Raji (cell line): ENCODE data around the gene SEC63.

ENCODE experiments used
- POLR2A ChIP-seq: IDR thresholded peaks from 2 replicates; pipeline ENCODE4 v1.6.1; 2011; ENCODE audit warnings: low read depth, low read length, control low read depth; ENCODE audit not compliant: insufficient read depth

The SEC63 gene

DNA sequence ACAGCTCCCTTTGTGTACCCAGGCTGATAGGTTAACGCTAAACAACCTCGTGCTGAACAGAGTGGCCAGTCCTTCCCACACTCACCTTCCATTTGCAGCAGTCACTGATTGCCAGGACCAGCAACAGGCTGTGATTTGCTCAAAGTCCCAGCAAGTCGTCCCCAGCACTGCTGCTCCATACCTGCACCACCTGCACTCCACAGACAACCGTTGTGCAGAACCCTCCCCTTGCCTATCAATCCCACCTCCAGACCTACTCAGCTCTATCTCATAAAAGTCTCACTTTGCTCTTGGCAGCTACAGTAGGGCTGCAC, 90.7 kb downstream of the SEC63 start:
- TF ChIP-seq POLR2A = no peak

DNA sequence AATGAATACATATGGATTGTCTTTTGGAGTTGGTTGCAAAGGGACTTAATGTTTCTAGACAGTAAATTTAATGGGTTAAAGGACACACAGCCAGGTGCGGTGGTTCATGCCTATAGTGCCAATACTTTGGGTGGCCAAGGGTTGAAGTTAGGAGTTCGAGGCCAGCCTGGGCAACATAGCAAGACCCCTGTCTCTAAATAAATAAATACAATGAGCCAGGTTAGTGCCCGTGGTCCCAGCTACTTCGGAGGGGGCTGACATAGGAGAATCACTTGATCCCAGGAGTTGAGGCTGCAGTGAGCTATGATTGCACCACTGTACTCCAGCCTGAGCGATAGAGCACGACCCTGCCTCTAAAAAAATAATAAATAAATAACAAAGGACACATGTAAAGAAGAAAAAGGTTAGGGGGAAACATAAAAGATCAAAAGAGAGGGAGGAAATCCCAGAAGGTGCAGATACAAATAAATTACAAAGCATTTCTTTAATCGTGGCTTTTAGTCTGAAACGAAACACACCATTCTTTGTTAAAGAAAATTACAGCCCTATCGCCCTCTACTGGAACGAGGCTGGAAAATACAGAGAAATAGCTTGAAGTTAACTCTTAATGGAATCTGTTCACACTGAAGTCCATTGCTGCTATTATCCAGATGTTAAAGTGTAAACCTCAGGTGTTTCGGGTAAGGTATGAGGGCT, 91.3 kb downstream of the SEC63 start:
- no peak for TF ChIP-seq POLR2A

DNA sequence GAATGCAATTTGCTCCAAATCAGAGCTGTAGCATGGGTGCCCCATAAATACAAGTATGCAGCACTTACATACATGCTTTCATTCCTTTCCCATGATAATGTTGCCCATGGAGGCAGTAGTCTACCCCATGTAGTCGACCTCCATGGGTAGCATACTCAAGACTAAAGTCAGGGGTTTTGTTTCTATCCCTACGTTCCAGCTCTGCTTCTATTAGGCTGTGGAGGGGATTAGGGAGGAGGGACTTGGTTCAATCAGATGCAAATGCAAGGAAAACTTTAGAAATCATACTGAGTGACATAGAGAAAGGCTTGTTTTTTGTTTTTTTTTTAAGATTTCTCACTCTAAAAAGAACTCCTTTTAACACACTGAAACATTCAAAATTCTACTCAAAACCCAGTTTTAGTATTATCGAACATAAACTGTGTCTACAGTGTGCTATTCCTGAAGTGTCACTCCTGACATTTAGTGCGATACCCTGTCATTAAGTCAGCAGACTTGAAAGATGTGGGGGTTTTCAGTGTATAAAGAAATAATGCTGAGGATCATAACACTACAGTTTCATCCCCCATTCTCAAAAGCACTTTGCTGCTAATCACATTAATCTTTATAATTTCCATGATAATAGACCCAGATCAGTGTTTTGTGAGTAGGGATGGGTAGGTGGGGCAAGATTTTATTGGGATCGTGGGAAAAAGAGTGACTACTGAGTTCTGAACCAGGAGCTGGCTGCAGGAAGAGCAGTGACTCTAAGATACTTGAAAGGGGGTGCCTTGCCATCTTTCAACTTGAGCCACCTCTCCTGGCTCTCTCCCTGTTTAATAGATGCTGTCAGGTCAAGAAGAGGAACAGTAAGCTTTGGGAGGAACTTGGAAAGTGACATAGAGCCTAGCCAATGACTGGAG, 93.5 kb downstream of the SEC63 start:
- TF ChIP-seq POLR2A = no peak

- no peak for TF ChIP-seq POLR2A
These were observed 95.6 kb downstream of the SEC63 start for GRCh38 chr6:107862383-107862782.

GRCh38 chr6:107853230-107853629, 104.8 kb downstream of the SEC63 start:
- no peak for TF ChIP-seq POLR2A

- TF ChIP-seq POLR2A = no peak
These were observed 108.7 kb downstream of the SEC63 start for GRCh38 chr6:107849325-107849724.

GRCh38 chr6:107847844-107848802, 109.9 kb downstream of the SEC63 start:
- TF ChIP-seq POLR2A = no peak

- no peak for TF ChIP-seq POLR2A
These were observed 111.7 kb downstream of the SEC63 start for GRCh38 chr6:107846262-107846795.

- TF ChIP-seq POLR2A = no peak
These were observed 112.2 kb downstream of the SEC63 start for GRCh38 chr6:107845777-107846176.

DNA sequence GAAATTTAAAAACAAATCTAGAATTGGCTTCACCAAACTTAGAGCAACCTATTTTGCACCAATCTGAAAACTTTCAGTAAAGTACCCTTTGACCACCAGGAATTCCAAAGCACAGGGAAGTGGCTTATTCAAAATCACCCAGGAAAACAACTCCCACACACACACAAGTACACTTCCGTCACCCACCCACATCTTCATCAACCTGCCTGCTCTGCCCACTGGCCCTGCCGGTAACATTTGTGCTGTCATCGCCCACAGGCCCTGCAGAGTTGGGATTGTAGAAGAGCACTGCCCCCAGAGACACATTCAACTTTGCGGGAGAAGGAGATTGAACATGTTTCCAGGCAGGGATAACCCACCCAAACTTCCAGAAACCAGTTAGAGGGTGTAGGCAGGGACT, 114.6 kb downstream of the SEC63 start:
- TF ChIP-seq POLR2A = no peak

DNA sequence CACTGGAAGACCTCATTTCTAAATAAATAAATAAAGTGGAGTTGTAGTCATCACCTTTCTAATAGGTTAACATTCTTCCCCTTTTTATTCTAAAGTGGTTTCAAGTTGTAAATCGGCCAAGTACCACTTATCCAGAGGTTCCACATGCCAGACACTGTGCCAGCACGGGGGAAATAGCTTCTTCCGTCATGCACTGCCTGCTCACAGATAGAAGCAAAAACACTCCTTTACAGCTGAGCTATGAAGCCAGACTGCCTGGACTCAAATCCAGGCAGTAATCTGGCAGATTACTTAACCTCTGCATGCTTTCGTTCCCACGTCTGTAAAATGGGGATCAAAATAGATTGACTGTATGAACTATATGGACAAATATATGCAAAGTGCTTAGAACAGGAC, 116.7 kb downstream of the SEC63 start:
- no peak for TF ChIP-seq POLR2A

DNA sequence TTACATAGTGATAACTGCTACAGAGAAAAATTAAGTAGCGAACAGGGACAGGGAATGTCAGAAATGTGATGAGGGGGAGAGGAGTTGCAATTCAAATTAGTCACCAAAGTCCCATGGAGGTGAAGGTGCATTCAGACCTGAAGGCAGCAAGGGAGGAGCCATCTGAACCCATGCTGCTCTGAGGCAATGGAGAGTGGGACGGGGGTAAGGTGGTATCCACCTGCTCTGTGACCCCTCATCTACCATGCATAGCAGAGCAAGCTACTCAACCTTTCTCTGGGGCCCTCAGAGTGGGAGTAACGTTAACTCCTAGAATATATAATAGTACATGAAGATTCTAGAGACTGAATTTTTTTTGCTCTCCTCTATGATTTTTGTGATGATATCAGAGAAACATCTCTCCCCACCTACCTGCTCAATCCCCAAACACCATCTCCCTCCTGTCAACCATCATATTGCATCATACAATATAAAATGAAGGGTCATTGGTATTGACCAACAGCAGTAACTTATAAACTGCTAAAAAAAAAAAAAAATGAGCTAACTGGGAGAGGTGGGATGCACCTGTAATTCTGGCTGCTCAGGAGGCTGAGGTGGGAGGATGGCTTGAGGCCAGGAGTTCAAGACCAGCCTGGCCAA, 117.3 kb downstream of the SEC63 start:
- TF ChIP-seq POLR2A = no peak

GRCh38 chr6:107833136-107833535, 124.9 kb downstream of the SEC63 start:
- TF ChIP-seq POLR2A = no peak
